HG03066 (cell line): Measurements from ENCODE around the gene ZNF618.

Experiments used
- ATAC-seq: cut with Tn5 transposase; IDR thresholded peaks from one replicate; pipeline ENCODE4 v1.9.1; 2021; ENCODE audit warnings: low read depth; ENCODE audit not compliant: unreplicated experiment

ZNF618 gene

GRCh38 chr9:113882181-113882580 lies 6.1 kb downstream of the ZNF618 start:
- no peak for ATAC-seq

- ATAC-seq: no peak
Measured at GRCh38 chr9:113882636-113883164, 6.6 kb downstream of the ZNF618 start.

- no peak for ATAC-seq
Measured at GRCh38 chr9:113885183-113886025, 9.3 kb downstream of the ZNF618 start.

GRCh38 chr9:113886026-113886369 lies 9.9 kb downstream of the ZNF618 start:
- no peak for ATAC-seq

GRCh38 chr9:113886466-113886865 lies 10.4 kb downstream of the ZNF618 start:
- no peak for ATAC-seq

- ATAC-seq: no peak
Measured at GRCh38 chr9:113886933-113887332, 10.8 kb downstream of the ZNF618 start.

- ATAC-seq: no peak
Measured at GRCh38 chr9:113887436-113887835, 11.3 kb downstream of the ZNF618 start.

GRCh38 chr9:113888336-113888735 lies 12.2 kb downstream of the ZNF618 start:
- no peak for ATAC-seq

GRCh38 chr9:113888976-113889375 lies 12.9 kb downstream of the ZNF618 start:
- ATAC-seq: no peak

GRCh38 chr9:113890704-113891103 lies 14.6 kb downstream of the ZNF618 start:
- ATAC-seq: no peak

- no peak for ATAC-seq
Measured at GRCh38 chr9:113892861-113893491, 16.9 kb downstream of the ZNF618 start.

GRCh38 chr9:113894166-113894565 lies 18.1 kb downstream of the ZNF618 start:
- ATAC-seq: no peak

GRCh38 chr9:113895526-113895925 lies 19.4 kb downstream of the ZNF618 start:
- ATAC-seq: no peak

GRCh38 chr9:113896713-113897112 lies 20.6 kb downstream of the ZNF618 start:
- no peak for ATAC-seq

- ATAC-seq: no peak
Measured at GRCh38 chr9:113898151-113898550, 22.0 kb downstream of the ZNF618 start.

- no peak for ATAC-seq
Measured at GRCh38 chr9:113898596-113898995, 22.5 kb downstream of the ZNF618 start.

GRCh38 chr9:113899205-113899604 lies 23.1 kb downstream of the ZNF618 start:
- no peak for ATAC-seq

GRCh38 chr9:113901221-113901688 lies 25.1 kb downstream of the ZNF618 start:
- no peak for ATAC-seq

GRCh38 chr9:113903514-113904077 lies 27.5 kb downstream of the ZNF618 start:
- no peak for ATAC-seq

GRCh38 chr9:113906411-113907110 lies 30.5 kb downstream of the ZNF618 start:
- no peak for ATAC-seq

- ATAC-seq: no peak
Measured at GRCh38 chr9:113907282-113907681, 31.2 kb downstream of the ZNF618 start.
